Activated T-cell treated with anti-CD3 and anti-CD28 coated beads for 1 hour (primary cell): ENCODE measurements around the gene RNF10.
"Not testable (repeated sequence)": the region's sequence is repeated elsewhere in the genome, so short reads cannot be mapped to it uniquely, and the experiment has no call there.

Source experiments
- DNase-seq: peaks from one replicate; pipeline ENCODE4 v3.0.0-alpha.2; 2020; ENCODE audit warnings: low read depth

The RNF10 gene

DNA sequence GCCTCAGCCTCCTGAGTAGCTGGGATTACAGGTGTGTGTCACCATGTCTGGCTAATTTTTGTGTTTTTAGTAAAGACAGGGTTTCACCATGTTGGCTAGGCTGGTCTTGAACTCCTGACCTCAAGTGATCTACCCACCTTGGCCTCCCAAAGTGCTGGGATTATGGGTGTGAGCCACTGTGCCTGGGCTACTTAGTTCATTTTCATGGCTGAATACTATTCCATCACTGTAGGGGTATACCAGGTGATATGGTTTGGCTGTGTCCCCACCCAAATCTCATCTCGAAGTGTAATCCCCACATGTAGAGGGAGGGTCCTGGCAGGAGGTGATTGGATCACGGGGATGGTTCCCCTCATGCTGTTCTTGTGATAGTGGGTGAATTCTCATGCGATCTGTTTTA lies 83.0 kb downstream of the RNF10 start:
- not testable (repeated sequence) for DNase-seq

- not testable (repeated sequence) for DNase-seq
Observed at GRCh38 chr12:120617767-120618166, 83.6 kb downstream of the RNF10 start.

GRCh38 chr12:120618954-120619615 lies 84.9 kb downstream of the RNF10 start:
- no peak for DNase-seq

GRCh38 chr12:120620624-120621023 lies 86.5 kb downstream of the RNF10 start:
- no peak for DNase-seq

GRCh38 chr12:120625557-120626419 lies 91.6 kb downstream of the RNF10 start:
- no peak for DNase-seq
